NCI-H187 (cell line): ENCODE data around the gene UNC5A.

Source experiments
- DNase-seq, 2 experiments: peaks; one replicate each; lab custom pipeline; 2025; lab: John Stamatoyannopoulos, UW

UNC5A gene

DNA sequence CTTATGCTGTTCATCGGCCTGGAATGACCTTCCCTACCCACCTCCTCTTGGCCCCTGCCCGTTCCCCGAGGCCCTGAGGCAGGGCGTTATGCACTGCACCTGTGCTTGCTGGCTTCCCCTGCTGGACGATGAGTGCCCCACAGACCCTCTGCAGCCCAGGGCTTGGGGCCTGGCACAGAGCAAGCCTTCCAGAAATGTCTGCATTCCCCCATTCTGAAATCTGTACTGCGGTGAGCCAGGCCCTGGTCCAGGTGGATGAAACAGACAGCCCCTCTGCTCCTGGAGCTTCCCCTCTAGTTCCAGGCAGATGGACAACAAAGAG, 35.0 kb downstream of the UNC5A start:
- DNase-seq, result no peak

DNA sequence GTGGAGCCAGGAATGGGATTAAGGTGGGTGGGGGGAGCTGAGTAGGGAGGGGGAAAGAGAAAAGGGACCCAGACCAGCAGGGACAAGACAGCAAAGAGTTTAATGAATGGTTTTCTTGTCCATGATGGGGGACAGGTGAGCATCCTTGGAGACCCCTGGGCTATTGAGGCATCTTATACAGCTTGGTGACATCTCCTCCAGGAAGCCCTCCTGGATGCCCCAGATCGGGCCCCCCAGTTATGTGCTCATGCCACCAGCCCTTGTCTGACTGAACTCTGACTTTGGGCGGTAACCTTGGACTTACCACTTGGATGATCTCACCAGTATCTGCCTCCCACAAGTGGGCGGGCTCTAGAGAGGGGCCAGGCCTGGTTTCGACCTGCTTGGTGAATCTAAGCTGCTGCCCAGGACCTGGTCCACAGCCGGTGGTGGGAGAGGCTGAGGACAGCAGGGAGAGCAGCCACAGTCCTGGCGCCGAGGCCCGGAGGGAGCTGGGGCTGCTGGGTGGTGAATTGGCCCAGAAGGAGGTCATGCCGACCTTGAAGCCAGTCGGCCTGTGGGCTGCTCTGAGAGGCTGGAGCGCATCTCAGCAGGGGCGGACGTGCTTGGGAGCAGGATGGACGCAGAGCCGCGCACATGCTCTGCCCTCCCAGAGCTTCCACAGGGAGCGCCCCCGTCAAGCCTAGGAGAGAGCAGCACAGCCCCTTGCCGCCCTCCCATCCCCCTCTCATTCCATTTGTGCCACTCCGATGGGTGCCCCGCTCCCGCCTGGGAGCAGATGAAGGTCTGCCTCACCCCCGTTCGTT, 36.2 kb downstream of the UNC5A start:
- no peak for DNase-seq

- no peak for DNase-seq
Observed at GRCh38 chr5:176847148-176847547, 36.8 kb downstream of the UNC5A start.

- DNase-seq, result no peak
Observed at GRCh38 chr5:176847726-176848290, 37.4 kb downstream of the UNC5A start.

GRCh38 chr5:176848651-176849050, 38.3 kb downstream of the UNC5A start:
- DNase-seq, result no peak

DNA sequence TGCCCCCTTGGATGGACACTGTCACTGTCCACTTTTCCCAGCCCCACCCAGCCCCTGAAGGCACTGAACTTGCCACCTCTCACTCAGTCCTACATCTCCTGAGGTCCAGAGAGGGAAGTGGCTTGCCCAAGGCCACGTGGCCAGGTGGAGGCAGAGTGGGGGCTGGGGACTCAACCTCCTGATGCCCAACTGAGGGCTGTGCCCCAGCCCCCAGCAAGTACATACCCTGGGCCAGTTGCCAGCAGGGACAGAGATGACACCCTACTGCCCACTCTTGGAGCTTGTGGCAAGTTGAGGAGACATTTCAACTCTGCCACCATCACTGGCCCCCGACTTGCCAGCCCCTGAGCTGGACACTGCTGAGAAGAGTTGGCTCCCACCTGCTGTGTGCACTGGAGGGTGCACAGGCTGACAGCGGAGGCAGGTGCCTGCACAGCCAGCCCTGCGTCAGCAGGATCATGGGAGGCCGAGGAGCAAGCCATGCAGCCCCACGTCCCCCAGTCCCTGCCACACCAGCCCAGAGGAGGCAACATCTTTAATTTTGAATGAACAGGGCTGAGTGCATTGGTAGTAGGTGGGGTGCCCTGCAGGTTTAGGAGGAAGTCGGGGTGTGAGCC, 39.4 kb downstream of the UNC5A start:
- DNase-seq, result no peak

- DNase-seq, result no peak
Observed at GRCh38 chr5:176850371-176851245, 40.2 kb downstream of the UNC5A start.

DNA sequence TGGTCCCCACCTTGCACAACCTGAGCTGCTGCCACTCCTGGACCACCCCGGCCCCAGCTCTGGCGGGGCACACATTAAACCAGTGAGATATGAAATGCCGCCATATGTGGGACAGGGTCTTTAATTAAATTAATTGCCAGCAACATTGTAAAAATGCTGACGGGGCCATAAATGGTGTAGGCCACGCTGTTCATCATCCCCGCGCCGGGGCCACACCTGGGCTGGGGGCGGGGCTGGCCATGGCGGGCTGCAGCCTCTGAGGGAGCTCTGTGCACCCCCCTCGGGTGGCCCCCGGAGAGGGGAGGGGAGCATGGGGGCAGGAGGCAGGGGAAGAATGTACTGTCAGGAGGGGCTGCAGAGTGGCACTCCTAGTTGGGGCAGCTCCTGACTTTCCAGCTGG, 41.0 kb downstream of the UNC5A start:
- DNase-seq, result no peak

DNA sequence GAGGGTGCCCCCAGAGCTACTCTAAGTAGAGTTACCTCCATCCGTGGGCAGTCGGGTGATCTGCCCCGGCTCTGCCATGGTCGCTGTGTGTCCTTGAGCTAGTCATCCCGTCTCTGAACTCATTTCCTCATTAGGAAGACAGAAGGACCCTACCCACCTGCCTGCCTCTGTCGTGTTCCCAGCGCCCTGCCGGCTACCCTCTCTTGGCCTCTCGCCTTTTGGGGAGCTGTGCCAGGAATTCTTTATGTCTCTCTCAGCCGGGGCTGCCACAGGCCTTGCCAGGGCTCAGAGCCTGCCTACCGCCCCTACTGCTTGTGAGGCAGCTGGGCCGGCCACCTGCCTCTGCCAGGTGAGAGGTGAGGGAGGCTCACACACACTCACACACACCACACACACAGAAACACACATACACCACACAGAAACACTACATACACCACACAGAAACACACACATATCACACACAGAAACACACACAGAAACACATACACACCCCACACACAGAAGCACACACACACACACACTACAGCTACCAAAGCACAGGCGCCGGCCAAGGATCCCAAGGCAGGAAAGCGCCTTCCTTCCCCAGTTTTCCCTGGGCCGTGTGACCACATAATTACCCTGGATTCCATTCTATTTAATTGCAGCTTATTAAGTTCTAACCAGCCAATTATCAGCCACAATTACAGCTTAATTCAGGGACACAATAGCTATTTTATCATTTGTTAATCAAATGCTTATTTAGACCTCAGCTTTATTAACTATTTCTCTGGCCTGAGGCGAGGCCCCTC, 41.7 kb downstream of the UNC5A start:
- DNase-seq, result no peak

GRCh38 chr5:176853151-176853778, 42.9 kb downstream of the UNC5A start:
- DNase-seq, result no peak

GRCh38 chr5:176854164-176854563, 43.8 kb downstream of the UNC5A start:
- DNase-seq, result no peak

GRCh38 chr5:176855598-176855997, 45.2 kb downstream of the UNC5A start:
- DNase-seq, result no peak

DNA sequence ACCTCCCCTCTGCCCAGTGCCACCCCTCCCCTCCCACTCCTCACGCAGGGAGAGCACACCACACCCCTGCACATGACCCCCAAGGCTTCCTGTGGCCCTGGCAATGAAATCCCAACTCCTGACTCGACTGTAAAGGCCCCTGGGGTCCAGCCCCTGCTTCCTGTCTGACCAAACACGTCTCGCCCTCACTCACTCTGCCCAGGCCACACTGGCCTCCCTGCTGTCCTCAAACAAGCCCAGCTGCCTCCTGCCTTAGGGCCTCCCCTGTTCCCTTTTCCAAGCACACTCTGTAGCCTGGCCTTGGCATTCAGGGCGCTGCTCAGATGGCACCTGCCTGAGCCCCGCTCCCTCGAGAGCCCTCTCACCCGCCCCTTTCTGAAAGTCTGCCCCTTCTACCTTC, 46.4 kb downstream of the UNC5A start:
- no peak for DNase-seq

DNA sequence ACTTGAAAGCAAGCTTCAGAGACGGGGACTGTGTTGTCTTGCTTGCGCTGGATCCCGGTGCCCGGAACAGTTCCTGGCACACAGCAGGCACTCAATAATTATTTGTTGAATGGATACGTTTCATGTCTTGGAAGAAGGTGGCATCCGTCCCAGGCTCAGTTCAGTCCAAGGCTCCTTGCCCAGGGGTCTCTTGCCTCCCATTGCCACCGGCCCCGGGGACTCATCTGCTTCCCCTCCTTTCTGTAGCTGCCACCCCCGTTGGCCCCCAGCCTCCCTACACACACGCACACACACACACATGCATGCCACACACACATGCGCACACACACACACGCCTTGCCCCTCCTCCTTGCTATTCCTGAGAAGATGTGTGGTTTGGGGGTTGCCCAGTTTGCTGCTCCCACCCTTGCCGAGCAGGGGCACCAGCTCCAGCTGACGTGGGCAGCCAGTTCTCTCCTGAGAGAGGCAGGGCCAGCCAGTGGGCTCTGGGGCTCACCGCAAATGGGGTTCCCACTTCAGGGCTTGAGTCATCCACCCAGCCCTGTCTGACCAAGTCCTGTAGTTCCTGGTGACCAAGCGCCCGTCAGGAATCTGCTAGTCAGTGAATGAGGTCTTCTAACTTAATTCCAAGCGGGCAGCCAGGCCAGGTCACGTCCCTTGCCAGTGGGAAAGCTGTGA, 47.0 kb downstream of the UNC5A start:
- DNase-seq, result no peak

GRCh38 chr5:176857894-176858273, 47.5 kb downstream of the UNC5A start:
- DNase-seq, result no peak

DNA sequence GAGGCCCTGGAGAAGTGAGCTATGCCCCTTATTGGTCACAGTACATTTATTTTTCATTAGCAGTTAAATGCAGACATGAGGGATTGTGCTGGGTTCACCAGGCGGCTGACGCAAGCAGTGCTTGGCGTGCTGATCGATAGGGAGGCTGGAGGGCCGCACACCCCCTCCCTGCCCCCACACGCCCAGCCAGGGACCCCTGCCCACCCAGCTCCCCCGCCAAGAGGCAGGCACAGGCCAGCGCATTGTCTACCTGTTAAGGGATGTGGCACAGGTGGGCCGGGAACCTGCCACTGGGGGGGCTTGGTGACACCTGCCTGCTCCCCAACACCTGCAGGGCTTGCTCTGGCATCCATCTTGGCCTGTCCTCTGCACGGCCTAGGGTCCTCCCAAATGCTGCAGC, 49.6 kb downstream of the UNC5A start:
- DNase-seq, result no peak

DNA sequence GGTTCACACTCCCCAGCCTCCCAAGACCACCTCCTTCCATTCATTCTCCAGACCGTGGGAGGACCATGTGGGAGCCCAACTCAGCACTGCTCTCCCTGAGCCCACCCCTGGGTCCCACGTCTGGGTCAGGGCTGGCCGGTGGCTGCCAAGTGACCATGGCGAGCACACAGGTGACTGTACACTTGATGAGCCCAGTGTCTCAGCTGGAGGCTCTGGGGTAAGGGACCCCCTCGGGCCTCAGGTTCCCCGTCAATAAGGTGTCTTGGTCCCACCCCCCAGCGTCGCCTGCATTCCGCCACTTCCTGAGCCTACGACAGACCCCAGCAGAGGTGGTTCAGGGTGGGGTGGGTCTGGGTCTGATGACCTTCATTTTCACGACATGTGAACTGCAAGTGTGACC, 50.0 kb downstream of the UNC5A start:
- DNase-seq, result no peak

GRCh38 chr5:176861276-176861675, 50.9 kb downstream of the UNC5A start:
- no peak for DNase-seq

DNA sequence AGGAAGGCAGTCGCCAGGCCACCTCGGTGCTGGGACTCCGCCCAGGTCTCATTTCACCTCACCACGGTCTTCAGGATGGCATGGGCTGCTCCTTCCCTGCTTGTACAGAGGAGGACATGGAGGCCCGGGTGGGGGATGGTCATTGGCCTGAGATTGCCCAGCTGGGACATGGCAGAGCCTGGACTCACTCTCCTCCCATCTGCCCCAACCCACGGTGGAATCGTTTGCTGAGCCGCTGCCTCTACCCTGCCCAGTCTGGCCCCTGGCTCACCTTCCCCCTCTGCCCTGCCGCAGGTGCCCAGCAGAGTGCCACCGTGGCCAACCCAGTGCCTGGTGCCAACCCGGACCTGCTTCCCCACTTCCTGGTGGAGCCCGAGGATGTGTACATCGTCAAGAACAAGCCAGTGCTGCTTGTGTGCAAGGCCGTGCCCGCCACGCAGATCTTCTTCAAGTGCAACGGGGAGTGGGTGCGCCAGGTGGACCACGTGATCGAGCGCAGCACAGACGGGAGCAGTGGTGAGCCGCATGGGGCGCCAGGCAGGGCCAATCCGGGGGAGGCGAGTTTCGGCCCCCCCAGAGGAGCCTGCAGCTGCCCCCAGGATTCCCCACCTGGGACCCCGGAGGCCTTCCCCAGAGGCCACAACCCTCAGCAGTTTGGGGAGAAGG, 52.1 kb downstream of the UNC5A start:
- DNase-seq, result no peak

DNA sequence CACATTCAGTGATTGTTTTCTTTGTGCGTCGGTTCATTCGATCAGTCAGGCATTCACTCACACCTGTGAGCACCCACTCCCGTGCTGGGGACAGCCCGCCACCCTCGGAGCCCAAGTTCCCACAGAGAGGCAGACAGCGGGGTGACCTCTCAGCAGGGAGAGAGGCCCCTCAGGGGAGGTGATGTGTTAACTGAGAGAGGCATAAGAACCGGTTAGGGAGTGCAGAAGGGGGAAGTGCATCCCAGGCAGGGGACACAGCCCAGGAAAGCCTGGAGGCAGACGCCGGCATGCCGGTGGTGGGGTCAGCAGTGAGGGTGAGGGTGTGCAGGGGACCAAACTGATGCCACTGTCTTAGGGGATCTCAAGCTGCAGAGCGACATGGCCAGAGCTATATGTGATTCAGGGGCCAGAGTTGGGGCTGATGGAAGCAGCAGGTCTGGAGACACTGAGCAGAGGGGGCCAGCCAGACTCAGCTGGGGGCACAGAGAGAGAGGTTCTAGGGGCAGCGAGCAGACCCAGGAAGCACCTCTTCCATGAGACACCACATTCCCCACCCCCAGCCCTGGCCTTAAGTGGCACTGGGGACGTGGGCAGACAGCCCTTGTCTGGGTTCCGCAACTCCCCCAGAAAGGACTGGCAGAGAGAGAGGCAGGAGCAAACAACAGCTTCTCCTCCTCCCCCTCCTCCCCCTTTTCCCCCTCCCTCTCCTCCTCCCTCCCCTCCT, 52.8 kb downstream of the UNC5A start:
- no peak for DNase-seq
